Measurements from ENCODE around the gene MAJIN. TPM values are rescaled to one million over a fixed set of nuclear protein-coding genes. Genes with fewer than 3 reads are reported as not detected.
A peak's percentile ranks its signal among the peaks of the same experiment; 100 is the strongest.

Gene MAJIN
- total and polyA plus RNA-seq, 2 experiments from 2014 or later: not detected

DNA sequence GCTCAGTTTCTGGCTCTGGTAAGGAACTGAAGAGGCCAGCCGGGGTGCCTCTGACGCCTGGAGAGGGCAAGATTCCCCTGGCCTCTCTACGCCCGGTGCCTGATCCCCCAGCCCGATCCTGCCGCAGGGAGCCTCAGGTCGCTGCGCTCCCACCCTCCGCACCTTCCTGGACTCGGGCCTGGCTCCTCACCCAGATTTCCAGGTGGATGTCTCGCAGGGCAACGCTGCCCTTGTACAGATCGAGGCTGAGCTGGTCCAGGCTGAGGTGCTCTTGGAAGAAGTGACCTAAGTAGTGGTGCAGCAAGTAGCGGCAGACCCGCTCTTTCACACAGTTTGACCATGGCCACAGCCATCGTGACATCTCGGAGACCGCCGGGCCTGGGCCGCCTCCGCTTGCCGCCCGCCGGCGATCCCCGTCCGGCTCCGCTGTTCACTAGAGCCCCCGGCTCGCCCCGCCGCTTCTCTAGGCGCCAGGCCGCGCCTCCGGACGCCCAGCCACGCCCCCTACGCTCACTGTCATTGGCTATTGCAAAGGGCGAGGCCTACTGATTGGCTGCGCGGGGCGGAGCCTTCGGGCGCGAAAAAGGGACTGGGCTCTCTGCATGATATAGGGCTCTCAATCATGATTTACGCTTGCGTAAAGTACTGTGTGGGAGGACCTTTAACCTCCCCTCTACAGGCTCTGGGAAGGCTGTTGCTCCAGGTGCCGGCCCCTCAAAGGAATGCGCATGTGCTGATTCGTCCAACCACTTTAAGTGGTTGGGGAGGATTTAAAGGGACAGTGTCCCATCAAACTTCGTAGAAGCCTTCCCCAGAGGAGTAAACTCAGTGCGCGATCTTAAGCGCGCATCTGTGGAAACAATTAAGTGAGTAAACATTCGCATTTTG, 54.9 kb downstream of the MAJIN start, which contains the start of gene ATG2A:
TSS of gene ATG2A (minus strand) at position 435 of the 888 bp plus-strand sequence. CDS start at position 361, 74 bp downstream.
- Histone ChIP-seq H3F3A (ENCODE audit: insufficient read depth) (peaks cover 13% of the 10 kb centered on the region), H4K20me1 (ENCODE audit: insufficient read depth) (no peaks in the 10 kb centered on the region), H3K9me3 (ENCODE audit: low read depth) (no peaks in the 10 kb centered on the region), H3K4me1 (ENCODE audit: insufficient read depth) (peaks cover 10% of the 10 kb centered on the region; the same call in 1 of the 2 replicates), H3K9ac (peak within 1 kb of the TSS; percentile 87), H3K27me3 (replicated peaks; ENCODE audit: insufficient read depth) (no peaks in the 10 kb centered on the region), H3K4me3 (peak within 1 kb of the TSS; percentile 90), H3K9me2 (ENCODE audit: insufficient read depth) (no peaks in the 10 kb centered on the region), H3K36me3 (ENCODE audit: low read depth) (no peaks in the 10 kb centered on the region), H3K79me2 (ENCODE audit: insufficient read depth) (peaks cover 19% of the 10 kb centered on the region), H3K4me2 (ENCODE audit: unreplicated experiment) (peak within 1 kb of the TSS; percentile 92), H2AFZ (peak within 1 kb of the TSS; percentile 84), H3K27ac (peak within 1 kb of the TSS; percentile 58)
- WGBS, 2 experiments (ENCODE audit: low coverage in 1 of 2, low lambda C conversion rate in 2 of 2, missing lambda C conversion rate in 2 of 2): 1 to 3% methylated on average over 54 to 57 of the region's 57 CpGs
- TF ChIP-seq EZH2phosphoT487 (IDR thresholded peaks at IDR 0.05; ENCODE audit: insufficient read depth, low read depth): no peak
- no peak for TF ChIP-seq EZH2 (IDR thresholded peaks at IDR 0.05; ENCODE audit: insufficient read depth, poor library complexity, severe bottlenecking)
- DNase-seq: peak; percentile 99
- in situ Hi-C loops (cut with MboI): no loop called here

DNA sequence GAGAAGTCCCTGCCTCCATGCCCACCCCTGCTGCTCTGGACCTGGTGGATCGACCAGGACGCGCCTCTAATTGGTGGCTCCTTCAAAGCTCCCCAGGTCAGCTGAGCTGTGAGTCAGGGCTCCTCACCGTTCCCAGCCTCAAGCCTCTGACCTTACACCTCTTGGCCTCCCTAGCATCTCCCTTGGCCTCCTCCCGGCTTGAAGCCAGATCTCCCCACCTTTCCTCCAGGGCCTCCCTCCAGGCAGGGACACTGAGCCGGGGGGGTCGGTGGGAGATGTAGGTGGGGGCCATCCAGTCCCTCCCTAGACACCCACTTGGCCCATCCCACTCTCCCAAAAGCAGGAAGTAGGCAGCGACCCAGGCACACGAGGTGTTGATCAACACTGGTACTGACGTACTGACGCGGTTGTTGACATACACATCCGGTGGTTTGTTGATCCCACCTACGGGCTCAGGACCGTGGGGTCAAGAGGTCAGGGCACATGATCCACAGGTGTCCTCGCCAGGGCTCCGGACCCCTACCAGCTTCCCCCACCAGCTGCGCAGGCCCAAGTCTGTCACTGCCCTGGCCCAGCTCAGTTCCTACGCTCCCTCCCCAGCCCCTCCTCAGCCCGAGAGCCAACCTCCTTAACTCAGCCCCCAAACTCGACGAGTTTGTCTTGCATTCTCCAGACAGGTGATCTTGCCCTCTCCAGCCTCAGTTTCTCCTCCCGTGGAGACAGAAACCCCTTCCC, 55.7 kb downstream of the MAJIN start:
- Histone ChIP-seq H3K4me2 (ENCODE audit: unreplicated experiment) (peak overlapping the region; percentile 92), H3K9me3 (ENCODE audit: low read depth) (no peaks in the 10 kb centered on the region), H3K27ac (peak overlapping the region; percentile 32), H3K79me2 (ENCODE audit: insufficient read depth) (peaks cover 19% of the 10 kb centered on the region), H3K4me1 (ENCODE audit: insufficient read depth) (peaks cover 10% of the 10 kb centered on the region; the same call in 1 of the 2 replicates), H3K36me3 (ENCODE audit: low read depth) (no peaks in the 10 kb centered on the region), H3K4me3 (peak overlapping the region; percentile 90), H3K9me2 (ENCODE audit: insufficient read depth) (no peaks in the 10 kb centered on the region), H4K20me1 (ENCODE audit: insufficient read depth) (no peaks in the 10 kb centered on the region), H2AFZ (peak overlapping the region; percentile 66), H3K9ac (peak overlapping the region; percentile 87), H3F3A (ENCODE audit: insufficient read depth) (peaks cover 13% of the 10 kb centered on the region), H3K27me3 (replicated peaks; ENCODE audit: insufficient read depth) (no peaks in the 10 kb centered on the region)
- WGBS, 2 experiments (ENCODE audit: low coverage in 1 of 2, low lambda C conversion rate in 2 of 2, missing lambda C conversion rate in 2 of 2): 5% methylated on average over 22 of the region's 23 CpGs
- peak; percentile 56 for DNase-seq
- in situ Hi-C loops (cut with MboI): no loop called here
- TF ChIP-seq EZH2 (IDR thresholded peaks at IDR 0.05; ENCODE audit: insufficient read depth, poor library complexity, severe bottlenecking): no peak
- no peak for TF ChIP-seq EZH2phosphoT487 (IDR thresholded peaks at IDR 0.05; ENCODE audit: insufficient read depth, low read depth)

DNA sequence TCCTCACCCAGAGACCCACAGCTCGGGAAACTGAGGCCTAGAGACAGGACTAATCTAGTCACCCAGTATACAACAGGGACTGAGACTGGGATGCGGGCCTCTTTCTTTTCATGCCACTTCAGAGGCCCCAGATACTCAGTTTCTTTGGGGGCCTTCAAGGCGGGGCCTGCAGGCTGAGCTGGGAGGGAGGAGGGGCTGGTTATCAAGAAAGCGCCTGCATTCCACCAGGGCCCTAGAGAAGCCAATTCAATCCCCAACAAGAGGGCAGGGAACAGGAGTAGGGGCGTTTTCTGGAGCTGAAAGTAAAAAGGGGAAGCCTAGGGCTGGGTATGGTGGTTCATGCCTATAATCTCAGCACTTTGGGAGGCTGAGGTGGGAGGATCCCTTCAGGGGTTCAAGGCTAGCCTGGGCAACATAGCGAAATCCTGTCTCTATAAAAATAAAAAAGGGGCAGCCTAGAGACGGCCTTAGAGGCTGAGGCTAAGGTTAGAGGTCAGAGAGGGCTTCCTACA, 56.5 kb downstream of the MAJIN start:
- WGBS, 2 experiments (ENCODE audit: low coverage in 1 of 2, low lambda C conversion rate in 2 of 2, missing lambda C conversion rate in 2 of 2): 81 to 82% methylated on average over 7 of the region's 7 CpGs
- in situ Hi-C loops (cut with MboI): no loop called here
- peaks cover 10% of the 10 kb centered on the region; the same call in 1 of the 2 replicates for H3K4me1 ChIP-seq (ENCODE audit: insufficient read depth)
- no peak overlapping the region for H2AFZ ChIP-seq
- peaks cover 19% of the 10 kb centered on the region for H3K79me2 ChIP-seq (ENCODE audit: insufficient read depth)
- H3K9ac ChIP-seq: peak overlapping the region; percentile 87
- no peak for DNase-seq
- H3K27ac ChIP-seq: peak overlapping the region; percentile 9; the same call in 1 of the 2 replicates
- H3K9me3 ChIP-seq (ENCODE audit: low read depth): no peaks in the 10 kb centered on the region
- no peaks in the 10 kb centered on the region for H3K27me3 ChIP-seq (replicated peaks; ENCODE audit: insufficient read depth)
- peak overlapping the region; percentile 90 for H3K4me3 ChIP-seq
- H3K36me3 ChIP-seq (ENCODE audit: low read depth): no peaks in the 10 kb centered on the region
- H3K9me2 ChIP-seq (ENCODE audit: insufficient read depth): no peaks in the 10 kb centered on the region
- H3K4me2 ChIP-seq (ENCODE audit: unreplicated experiment): peak overlapping the region; percentile 92
- H4K20me1 ChIP-seq (ENCODE audit: insufficient read depth): no peaks in the 10 kb centered on the region
- TF ChIP-seq EZH2 (IDR thresholded peaks at IDR 0.05; ENCODE audit: insufficient read depth, poor library complexity, severe bottlenecking) (no peak), EZH2phosphoT487 (IDR thresholded peaks at IDR 0.05; ENCODE audit: insufficient read depth, low read depth) (no peak)
- peaks cover 13% of the 10 kb centered on the region for H3F3A ChIP-seq (ENCODE audit: insufficient read depth)

DNA sequence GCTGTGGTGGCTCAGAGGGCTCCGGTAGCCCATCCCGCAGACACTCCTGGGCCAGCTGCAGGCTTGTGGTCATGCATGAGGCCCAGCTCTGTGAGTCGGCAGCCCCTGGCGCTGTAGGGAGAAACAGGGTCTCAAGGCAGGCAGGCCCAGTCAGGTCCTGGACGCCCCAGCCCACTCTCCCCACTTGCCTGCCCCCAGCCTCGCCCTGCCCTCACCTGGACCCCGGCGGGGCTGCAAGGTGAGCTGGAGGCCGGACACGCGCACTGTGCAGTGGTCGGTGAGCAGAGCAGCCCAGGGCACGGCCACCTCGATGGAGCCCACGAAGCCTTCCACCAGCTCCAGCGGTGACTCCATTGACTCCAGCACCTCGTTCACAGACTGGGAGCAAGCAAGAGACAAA, 57.8 kb downstream of the MAJIN start:
- Histone ChIP-seq H3K27me3 (replicated peaks; ENCODE audit: insufficient read depth) (no peaks in the 10 kb centered on the region), H3K4me3 (no peak overlapping the region), H3K36me3 (ENCODE audit: low read depth) (no peaks in the 10 kb centered on the region), H3K27ac (no peak overlapping the region), H3K9ac (no peak overlapping the region), H3K79me2 (ENCODE audit: insufficient read depth) (peaks cover 19% of the 10 kb centered on the region), H3K4me2 (ENCODE audit: unreplicated experiment) (no peak overlapping the region), H2AFZ (no peak overlapping the region), H3F3A (ENCODE audit: insufficient read depth) (peaks cover 13% of the 10 kb centered on the region), H3K4me1 (ENCODE audit: insufficient read depth) (peaks cover 10% of the 10 kb centered on the region; the same call in 1 of the 2 replicates), H3K9me2 (ENCODE audit: insufficient read depth) (no peaks in the 10 kb centered on the region), H4K20me1 (ENCODE audit: insufficient read depth) (no peaks in the 10 kb centered on the region), H3K9me3 (ENCODE audit: low read depth) (no peaks in the 10 kb centered on the region)
- in situ Hi-C loops (cut with MboI): no loop called here
- no peak for DNase-seq
- 91 to 95% methylated on average over 13 to 16 of the region's 17 CpGs for whole genome bisulfite sequencing, 2 experiments (ENCODE audit: low coverage in 1 of 2, low lambda C conversion rate in 2 of 2, missing lambda C conversion rate in 2 of 2)
- TF ChIP-seq EZH2 (IDR thresholded peaks at IDR 0.05; ENCODE audit: insufficient read depth, poor library complexity, severe bottlenecking) (no peak), EZH2phosphoT487 (IDR thresholded peaks at IDR 0.05; ENCODE audit: insufficient read depth, low read depth) (no peak)
